Eye (tissue), 1 donor: ENCODE measurements around the gene ZC3H6.
"Not testable (repeated sequence)": the region's sequence is repeated elsewhere in the genome, so short reads cannot be mapped to it uniquely, and the experiment has no call there.

Source experiments
- DNase-seq: peaks from one replicate; pipeline ENCODE4 v3.0.0-alpha.2; 2015

Gene ZC3H6

DNA sequence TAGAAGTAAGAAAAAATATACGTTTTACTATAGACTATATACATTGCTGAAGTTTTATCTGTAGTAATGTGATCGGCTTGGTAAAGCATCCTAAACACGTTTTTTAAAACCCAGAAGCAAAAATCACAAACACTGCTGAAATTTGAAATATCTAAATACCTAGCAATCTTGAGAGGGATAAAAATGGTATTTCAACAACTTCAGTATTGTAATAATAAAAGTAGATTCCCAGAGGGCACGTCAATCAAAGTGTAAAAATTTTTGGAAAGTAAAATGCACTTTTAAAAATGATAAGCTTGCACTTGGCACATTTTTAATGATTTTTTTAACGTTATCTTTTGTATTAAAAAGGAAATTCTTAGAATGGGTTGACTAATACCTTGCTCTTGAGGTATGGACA is 1.6 kb downstream of the ZC3H6 start:
- DNase-seq, result peak; percentile 11

DNA sequence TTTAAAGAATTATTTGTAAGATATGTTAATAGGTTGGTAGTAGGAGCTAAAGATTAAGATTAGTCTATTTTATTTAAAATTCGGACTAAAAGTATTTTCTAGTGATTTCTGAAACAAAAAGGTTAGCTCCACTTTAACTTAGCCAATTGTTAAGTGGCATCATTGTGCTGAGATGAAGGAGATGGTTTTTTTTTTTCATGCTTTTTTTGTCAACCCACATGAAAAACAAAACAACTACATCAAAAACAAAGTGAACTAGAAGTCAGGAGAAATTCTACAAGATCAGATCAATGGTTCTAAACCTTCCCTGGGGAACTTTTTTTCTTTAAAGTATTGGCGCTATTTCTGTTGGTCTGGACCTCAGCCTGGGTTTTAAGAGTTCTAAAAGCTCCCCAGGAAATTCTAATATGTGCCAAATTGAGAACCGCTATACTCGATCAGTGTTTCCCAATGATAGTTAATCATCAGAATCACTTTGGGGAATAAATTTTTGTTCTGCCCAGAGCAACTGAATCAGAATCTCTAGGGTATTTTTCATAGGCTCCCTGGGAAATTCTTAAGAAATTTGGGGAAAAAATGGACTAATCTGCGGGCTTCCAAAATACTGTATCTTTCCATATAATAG is 2.3 kb downstream of the ZC3H6 start:
- no peak for DNase-seq

DNA sequence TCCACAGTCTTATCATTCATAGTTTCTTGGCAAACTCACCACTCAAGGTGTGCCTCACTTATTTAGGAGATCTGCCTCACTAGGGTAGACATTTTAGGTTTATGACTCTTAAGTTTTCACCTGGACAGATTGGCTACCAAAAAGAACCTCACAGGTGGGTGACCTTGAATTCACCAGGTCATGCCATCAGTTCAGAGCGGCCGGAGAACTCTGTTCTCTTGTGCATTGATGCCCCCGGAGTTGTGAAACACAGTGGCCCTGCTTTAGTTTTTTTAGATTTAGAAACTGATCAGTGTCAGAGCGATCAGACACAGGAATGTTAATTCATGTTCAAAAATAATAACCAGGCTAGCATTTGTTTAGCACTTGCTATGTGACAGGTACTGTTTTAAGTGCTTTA is 6.7 kb downstream of the ZC3H6 start:
- not testable (repeated sequence) for DNase-seq

DNA sequence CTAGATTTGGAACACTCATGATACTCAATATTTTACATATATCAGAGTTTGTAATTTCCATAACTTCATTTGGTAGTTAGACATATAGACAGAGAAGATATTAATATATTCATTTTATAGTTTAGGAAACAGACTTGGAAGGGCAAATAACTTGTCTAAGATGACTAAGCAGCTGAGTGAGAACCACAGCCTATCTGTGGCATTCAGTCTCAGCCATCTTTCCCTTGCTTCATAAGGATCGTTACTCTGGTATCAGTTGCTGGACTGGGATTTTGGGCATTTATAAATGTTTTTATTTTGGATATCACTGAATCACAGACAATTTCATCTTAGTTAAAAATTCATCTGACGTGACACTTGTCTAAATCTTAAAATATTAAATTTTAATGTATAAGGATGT is 8.1 kb downstream of the ZC3H6 start:
- DNase-seq, result not testable (repeated sequence)

DNA sequence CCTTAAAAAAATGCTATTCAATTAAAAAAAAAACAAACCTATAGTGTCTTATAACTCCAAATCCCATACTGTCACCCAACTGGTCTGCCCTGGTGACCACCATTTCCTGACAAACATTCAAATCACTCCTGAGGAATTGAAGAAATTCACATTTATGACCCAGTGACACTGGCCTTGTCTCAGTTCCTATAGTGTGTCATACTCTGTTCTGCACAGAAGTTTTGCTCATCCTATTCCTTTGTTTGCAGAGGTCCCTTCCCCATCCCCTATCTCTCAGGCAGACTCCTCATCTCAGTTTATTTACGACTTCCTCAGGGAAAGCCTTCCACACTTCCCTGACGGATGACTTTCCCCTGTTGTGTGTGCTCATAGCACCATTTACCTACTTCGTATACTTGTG is 14.7 kb downstream of the ZC3H6 start:
- DNase-seq, result no peak

DNA sequence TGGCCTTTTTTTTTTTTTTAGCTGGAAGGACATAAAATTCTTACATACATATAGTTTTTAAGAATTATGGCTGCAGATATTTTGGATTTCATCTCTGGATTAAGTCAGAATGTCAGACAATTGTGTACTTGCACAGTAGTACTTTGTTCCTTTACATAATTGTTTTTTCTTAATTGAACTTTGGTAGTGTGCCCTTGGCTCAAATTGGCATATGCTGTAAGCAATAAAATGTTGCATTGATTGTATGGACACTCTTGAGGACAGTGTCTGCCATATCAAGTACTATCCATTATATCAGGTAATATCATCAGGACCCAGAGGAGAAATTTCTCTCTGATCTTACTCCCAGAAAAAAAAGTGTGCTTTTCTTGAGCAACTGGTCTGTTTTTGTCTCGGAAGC is 15.3 kb downstream of the ZC3H6 start:
- DNase-seq, result no peak

DNA sequence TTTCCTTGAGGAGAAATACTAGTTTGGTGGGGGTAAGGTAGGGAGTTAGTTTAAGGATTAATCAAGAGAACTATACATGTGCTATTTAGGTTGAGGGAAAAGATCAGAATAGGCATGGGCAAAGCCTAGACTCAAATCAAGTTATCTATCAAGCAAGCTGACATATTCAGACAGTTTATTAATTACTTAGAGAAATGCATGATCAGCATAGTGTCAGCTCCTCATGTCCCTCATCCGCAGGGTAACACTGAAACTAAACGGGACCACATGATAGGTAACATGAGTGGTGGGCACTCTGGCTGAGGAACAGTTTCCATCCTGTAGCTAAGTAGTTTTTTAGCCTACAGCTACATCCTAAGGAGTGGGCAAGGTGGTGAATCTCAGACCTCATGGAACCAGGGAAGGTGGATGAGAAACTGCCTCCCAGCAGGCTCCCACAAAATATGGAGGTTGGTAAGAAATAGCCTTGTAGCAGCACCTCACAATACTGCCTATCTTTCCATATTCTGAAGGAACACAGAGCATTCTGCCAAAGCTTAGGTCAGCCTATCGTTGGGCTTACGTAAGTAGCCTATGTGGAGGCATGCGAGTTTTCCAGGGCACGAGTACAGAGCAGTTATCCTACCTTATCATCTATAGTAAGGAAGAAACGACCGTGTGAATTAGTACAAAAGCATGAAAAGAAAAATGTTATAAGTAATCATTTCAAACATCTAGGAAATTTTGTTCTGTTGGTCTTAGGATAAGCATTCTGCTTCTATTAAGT is 18.4 kb downstream of the ZC3H6 start:
- no peak for DNase-seq

DNA sequence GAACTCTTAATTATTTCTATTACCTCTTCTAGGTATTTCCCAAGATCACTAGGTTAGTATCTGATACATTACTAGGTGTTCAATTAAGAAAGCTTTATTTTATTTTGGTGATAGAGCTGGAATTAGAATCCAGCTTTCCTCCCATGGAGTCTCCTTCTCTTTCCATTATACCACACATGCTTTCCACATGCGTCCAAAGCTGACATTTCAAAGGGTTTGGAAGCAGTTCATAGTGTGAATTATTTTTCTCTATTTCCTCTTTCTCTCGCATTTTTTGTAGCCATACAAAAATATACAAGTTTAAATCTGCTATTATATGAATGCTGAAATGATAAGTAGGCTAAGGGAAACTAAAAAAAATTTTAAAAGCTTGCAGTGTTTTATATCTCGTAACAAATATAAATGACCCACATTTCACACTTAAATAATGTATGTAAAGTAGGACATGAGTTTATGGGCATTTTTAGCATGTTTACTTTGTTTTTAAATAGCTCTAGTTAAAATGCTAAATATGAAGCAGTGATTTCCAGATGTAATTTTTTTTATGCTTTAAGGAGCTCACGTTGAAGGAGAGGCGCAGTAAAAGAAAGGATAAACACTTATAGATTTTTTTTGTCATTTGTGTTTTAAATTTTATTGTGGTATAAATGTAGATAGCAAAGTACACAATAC is 20.1 kb downstream of the ZC3H6 start:
- no peak for DNase-seq

DNA sequence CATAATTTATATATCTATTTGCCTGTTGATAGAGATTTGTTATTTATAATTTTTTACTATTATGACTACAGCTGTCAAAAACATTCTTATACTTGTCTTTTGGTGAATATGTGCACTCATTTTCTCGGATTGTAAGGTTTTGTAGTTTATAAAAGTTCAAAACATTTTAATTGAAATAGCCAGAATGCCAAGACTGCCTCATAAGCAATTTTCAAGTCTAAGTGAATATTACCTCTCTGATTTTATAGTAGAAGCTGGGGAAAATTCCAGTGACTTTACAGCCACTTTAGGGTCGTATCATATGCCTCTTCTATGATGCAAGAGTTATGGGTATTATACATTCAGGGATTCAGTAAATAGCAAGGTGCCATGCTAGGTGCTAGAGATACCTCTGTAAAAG is 21.0 kb downstream of the ZC3H6 start:
- no peak for DNase-seq

DNA sequence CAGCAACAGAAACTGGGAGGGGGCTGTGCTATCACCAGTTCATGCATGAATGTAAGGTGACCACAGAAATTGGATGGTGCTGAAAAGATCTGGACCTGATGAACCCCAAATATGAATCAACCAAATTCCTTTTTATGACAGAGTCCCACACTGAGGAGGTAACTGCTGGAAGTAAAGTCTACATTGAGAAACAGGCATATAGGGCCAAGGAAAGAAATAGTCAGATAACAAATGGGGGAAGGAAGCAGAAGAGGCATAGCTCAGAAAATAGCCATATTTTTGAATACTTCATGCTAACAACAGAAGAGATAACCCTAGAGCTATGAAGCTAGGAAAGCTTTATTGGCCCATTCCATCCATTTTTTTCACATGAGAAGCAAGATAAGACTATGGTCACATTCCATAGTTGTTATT is 25.8 kb downstream of the ZC3H6 start:
- DNase-seq, result no peak

DNA sequence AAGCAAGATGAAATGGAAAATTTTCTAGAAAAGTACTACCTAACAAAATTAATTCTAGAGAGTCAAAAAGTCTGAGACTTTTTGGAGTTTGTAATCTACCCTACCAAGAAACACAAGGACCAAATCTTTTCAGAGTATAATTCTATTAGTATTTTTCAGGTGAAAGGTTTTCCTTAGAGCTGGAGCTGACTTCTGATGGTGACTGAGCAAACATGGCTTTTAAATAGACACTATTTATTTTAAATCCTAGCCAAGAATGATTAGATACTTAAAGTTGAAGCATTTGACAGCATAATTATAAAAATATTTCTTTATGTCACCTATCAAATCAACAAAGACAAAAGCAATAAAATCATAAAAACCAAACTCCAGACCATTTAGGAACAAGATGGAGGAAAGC is 26.6 kb downstream of the ZC3H6 start:
- DNase-seq, result no peak

DNA sequence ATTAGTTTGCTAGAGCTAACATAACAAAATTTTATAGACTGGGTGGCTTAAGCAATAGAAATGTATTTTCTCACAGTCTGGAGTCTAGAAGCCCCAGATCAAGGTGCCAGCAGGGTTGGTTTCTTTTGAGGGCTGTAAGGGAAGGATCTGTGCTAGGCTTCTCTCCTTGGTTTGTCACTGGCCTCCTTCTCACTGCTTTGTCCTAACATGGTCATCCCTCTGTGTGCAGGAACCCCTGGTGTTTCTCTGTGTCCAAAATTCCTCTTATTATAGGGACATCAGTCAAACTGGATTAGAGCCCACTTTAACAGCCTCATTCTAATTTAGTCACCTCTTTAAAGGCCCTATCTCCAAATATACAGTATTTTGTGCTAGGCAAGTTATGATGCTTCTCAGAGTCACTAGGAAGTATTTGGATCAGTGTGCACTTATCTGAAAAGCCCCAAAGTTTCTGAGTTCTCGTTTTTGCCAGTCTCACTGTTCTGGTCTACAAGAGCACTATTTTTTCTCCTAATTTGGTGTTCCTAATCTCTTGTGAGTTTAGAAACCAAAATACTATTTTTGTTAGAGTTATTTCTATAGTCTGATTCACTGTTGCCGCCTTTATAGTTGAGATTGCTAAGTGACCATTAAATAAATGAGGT is 29.0 kb downstream of the ZC3H6 start:
- no peak for DNase-seq

DNA sequence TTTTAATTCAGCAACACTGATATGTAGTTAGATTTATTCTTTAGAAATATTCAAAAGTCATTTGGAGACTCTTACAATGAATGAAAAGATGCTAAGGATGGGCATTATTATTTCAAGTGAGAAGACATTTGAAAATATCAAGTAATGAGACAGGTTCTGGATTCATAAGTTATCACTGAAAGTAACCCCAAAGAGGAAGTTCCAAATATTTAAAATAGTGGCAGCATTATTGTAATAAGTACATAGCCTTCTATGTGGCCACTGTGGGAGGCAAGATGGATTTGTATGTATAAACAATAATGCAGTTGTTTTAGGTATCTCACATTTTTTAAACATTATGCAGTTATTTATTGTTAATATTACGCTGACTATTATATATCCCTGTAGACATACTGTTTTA is 29.7 kb downstream of the ZC3H6 start:
- DNase-seq, result no peak

DNA sequence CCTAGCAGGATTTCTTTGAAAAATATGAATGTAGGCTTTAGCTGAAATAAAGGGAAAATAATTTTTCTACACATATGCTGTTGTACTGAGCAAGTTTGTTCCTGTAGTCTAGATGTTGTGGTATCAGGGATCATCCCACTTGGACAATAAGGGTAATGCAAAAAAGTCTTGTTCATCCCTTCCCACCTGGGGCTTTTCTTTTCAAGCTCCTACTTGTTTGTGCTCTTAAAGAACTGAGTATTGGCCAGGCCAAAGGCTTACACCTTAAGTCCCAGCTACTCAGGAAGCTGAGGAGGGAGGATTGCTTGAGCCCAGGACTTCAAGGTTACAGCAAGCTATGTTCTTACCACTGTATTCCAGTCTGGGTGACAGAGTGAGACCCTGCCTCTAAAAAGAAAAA is 35.5 kb downstream of the ZC3H6 start:
- no peak for DNase-seq

DNA sequence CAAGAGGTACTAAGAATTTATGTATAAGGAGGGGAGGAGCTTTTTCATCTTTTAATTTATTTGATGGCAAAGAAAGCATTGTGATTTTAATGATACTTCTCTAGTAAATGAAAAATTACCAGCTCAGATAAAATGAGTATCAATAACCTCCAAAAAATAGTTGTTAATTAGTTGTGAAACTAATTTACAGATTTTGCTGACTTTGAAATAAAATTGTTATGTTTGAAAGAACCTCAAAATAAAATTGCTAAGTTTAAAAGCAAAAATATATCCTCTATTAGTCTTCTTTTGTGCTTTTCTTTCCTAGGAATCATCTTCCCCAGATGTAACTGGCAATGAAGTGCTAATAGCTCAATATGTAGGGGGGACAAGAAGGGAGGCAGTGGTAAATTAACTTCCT is 36.5 kb downstream of the ZC3H6 start:
- no peak for DNase-seq

DNA sequence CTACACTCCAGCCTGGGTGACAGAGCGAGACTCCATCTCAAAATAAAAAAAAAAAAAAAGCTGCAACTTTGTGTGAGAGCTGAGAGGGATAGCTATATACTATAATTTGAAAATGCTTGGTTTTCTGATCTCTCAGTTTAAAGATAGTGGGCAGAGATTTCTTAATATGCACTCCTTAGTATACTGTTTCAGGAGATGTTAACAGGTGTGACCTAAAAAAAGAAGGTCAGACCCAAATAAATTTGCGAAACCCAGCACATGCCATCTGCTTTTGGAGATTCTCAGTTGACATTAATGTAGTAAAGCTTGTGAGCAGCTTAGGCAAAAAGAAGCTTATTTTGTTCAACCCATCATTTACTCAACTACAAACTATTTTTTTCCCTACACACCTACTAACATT is 37.4 kb downstream of the ZC3H6 start:
- no peak for DNase-seq

DNA sequence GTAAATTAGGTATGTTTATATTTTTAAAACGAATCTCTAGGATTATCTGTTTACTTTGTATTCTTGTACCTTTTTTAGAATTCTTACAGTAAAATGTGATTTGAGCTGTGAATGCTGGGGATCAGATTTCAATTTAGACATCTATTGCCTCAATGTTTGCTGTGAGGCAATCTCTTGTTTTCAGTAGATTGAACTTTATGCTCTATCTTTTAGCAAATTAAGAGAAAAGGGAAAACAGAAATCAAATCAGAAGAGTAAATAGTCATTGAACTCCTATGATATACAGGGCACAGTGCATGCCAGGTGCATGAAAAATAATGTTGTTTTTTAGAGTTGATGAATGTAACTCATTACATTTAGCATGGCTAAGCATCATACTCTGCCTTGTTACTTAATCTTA is 39.5 kb downstream of the ZC3H6 start:
- no peak for DNase-seq

DNA sequence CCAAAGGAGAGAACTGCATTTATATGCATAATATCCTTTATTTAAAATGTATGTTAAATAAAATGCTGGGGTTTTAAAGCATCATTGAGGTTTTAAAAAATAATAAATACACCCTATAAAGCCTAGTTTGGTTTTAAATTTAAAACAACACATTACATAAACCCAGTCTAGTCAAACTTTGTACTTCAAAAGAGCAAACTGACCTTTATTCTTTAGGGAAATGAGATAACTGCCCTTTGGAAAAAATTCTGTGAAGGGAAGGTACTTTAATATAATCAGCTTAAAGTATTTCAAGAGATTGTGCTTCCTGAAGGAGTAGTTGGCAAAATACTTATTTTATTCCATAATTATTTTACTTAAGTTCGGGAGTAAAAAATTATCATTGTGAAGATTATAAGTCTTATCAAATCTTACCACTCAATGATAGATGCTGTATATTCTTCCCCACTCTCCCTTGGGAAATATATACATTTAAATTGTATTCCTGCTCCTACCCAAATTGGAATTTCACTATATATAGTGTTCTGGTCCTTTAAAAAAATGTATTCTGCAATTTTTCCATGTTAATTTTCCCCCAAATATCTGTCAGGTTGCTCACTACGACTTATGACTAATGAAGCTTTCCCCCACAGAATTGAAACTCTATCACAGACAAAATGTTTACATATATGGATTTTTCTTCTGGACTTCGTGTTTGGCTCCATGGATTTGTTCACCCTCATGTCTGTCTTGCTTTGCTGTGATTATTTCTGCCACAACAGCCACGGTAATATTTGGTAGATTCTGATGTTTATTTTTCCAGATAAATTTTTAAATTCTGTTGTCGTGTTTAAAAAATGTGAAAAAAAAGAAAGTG is 42.1 kb downstream of the ZC3H6 start:
- DNase-seq, result no peak

DNA sequence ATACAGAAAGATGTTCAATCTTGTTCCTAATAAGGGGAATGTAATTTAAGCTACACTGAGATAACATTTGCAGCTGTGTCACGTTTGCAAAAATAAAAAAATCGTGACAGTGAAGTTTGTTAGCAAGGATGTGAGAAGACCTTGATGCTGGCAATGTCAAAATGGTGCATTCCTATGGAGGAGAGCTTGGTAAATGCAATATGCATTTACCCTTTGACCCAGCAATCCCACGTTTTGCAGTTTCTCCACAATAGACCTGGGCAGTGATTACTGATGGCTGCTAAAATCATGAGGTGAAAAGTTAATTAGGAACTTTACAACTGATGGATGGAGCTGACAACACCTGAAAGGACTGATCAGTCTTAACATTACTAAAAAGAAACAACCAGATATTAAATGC is 43.1 kb downstream of the ZC3H6 start:
- DNase-seq, result no peak

DNA sequence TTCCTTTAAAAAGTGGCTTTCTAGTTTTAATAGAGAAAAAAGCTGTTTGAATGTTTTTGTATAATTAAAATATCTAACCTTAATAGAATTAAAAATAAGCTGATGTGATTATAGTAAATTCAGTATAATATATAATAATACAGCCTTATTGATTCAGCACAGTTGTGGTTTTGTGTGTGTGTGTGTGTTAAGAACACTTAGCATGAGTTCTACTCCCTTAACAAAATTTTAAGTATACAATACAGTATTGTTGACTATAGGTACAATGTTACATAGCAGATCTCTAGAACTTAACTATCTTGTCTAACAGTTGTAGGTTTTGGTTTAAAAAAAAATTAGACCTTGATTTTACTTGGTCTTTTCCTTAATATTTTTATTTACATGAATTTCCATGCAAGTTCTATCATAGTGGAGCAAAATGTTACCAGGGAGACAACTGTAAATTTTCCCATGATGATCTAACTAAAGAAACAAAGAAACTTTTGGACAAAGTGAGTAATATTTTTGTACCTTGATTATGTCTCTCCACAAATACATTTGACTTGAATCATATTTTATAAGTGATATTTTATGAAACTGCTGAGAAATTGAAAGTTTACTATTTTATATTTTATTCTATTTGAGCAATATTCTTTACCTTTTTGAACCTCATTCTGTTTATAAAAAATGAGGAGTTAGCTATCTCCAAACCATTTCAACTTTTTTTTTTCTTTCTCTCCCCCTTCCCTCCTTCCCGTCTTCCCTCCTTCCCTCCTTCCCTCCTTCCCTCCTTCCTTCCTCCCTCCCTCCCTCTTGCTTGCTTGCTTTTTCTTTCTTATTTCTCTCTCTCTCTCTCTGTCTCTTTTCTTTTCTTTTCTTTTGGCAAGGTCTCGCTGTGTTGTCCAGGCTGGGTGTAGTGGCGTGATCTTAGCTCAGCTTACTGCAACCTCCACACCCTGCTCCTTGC is 46.3 kb downstream of the ZC3H6 start:
- no peak for DNase-seq

DNA sequence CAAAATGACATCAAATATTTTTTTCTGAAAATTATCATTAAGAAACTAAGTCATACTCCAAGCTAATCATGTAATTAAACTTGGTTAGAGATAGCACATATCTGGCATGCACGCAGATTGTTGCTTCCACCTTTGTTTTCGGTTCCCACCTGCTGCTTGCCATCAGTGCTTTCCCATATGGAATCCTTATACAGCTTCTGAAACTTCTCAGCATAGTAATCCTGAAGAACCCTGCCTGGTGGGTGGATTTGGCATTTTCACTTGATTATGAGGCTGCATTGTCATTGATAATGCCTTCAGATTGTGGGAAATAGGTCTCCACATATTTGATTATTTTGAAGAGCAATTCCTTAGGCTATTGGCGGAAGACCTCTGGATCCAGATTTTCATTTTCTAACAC is 47.5 kb downstream of the ZC3H6 start:
- DNase-seq, result no peak
